K562 (cell line): ENCODE measurements around the gene GRP. TPM values are rescaled to one million over a fixed set of nuclear protein-coding genes. Genes with fewer than 3 reads are reported as not detected.

ENCODE experiments used
- ATAC-seq: fragments of 200-7000 bp; cut with Tn5 transposase; 3 replicates; pipeline ENCODE4 v1.9.1; 2020; ENCODE audit warnings: moderate library complexity
- BruUV-seq: library from RNA; stranded (reverse); fragments of 400-500 nt; replicated peaks from 2 replicates; lab custom pipeline; 2021; lab: Mats Ljungman, UMichigan
- CTCF ChIA-PET: fragments of 300-600 bp; formaldehyde crosslinking; extraction: SDS; loops from one replicate; lab custom pipeline; 2021; ENCODE audit warnings: low intra/inter-chr PET ratio; lab: Yijun Ruan, JAX
- POLR2A ChIA-PET: fragments of 300-600, 350-650 bp; sonication (Branson Sonifier 250); formaldehyde crosslinking; extraction: SDS; loops from one replicate; lab custom pipeline; 2021; ENCODE audit warnings: antibody characterized with exemption, inconsistent platforms; lab: Yijun Ruan, JAX
- DNase-seq, 4 experiments: peaks; one replicate each; pipeline versions ENCODE4 v3.0.0 to v3.0.0-alpha.2; 2011 to 2018; ENCODE audit warnings: low spot score in 3 of 4, mixed read lengths in 3 of 4; ENCODE audit errors: extremely low read depth in 1 of 4
- FAIRE-seq: peaks from 2 replicates; lab custom pipeline; 2011; peaks lifted over from hg19 to GRCh38; lab: Jason Lieb, UNC
- H2AFZ ChIP-seq: 2 replicates; pipeline ENCODE4 v1.6.0; 2011; ENCODE audit warnings: low read depth, low read length, control low read depth, inconsistent platforms
- H3K27ac ChIP-seq: fragments of 200-600 bp; 3 replicates; pipeline ENCODE4 v1.8.0; 2011; ENCODE audit warnings: low read depth, mild to moderate bottlenecking, control low read depth, inconsistent platforms, low read length, moderate library complexity, mixed read lengths; ENCODE audit errors: extremely low read depth
- H3K27me3 ChIP-seq, 2 experiments: fragments of 300-600 bp in 1 of 2; 2 replicates in 1 of 2; 3 replicates in 1 of 2; pipeline versions ENCODE4 v1.6.0 to v1.8.0; 2011; ENCODE audit warnings: inconsistent platforms in 2 of 2, low read length in 2 of 2, mild to moderate bottlenecking in 1 of 2, mixed read lengths in 1 of 2, moderate library complexity in 1 of 2; ENCODE audit not compliant: control insufficient read depth in 2 of 2, insufficient read depth in 2 of 2
- H3K36me3 ChIP-seq: fragments of 300-600 bp; 3 replicates; pipeline ENCODE4 v1.8.0; 2011; ENCODE audit warnings: mild to moderate bottlenecking, low read length, inconsistent platforms; ENCODE audit not compliant: control insufficient read depth, insufficient read depth
- H3K4me1 ChIP-seq, 2 experiments: fragments of 200-600 bp in 1 of 2; replicated peaks in 1 of 2; 2 replicates in 1 of 2; 3 replicates in 1 of 2; pipeline versions ENCODE4 v1.5.1 to v1.8.0; 2011; ENCODE audit warnings: inconsistent platforms in 2 of 2, low read length in 2 of 2, mild to moderate bottlenecking in 1 of 2, mixed read lengths in 1 of 2, moderate library complexity in 1 of 2; ENCODE audit not compliant: control insufficient read depth in 2 of 2, insufficient read depth in 2 of 2
- H3K4me2 ChIP-seq: 2 replicates; pipeline ENCODE4 v1.6.1; 2011; ENCODE audit warnings: low read length, control low read depth, inconsistent platforms, mixed read lengths; ENCODE audit not compliant: insufficient read depth
- H3K4me3 ChIP-seq: fragments of 200-600 bp; sonication (generic), shearing (Covaris generic); 2 replicates; pipeline ENCODE4 v1.5.1; 2016; ENCODE audit warnings: control low read depth, inconsistent platforms
- H3K79me2 ChIP-seq: fragments of 200-600 bp; 3 replicates; pipeline ENCODE4 v1.8.0; 2011; ENCODE audit warnings: low read length, inconsistent platforms; ENCODE audit not compliant: control insufficient read depth, insufficient read depth
- H3K9ac ChIP-seq, 2 experiments: 2 replicates each; pipeline versions ENCODE4 v1.6.0 to v1.6.1; 2011; ENCODE audit warnings: low read depth in 2 of 2, low read length in 2 of 2, control low read depth in 1 of 2, inconsistent platforms in 1 of 2, mild to moderate bottlenecking in 1 of 2, mixed read lengths in 1 of 2; ENCODE audit not compliant: insufficient read depth in 1 of 2
- H3K9me1 ChIP-seq: one replicate; pipeline ENCODE4 v1.6.0; 2011; ENCODE audit warnings: inconsistent platforms, mild to moderate bottlenecking, low read length, moderate library complexity; ENCODE audit not compliant: control insufficient read depth, insufficient read depth
- H3K9me3 ChIP-seq: replicated peaks from 2 replicates; pipeline ENCODE4 v1.5.1; 2011; ENCODE audit warnings: low read depth, low read length, inconsistent platforms; ENCODE audit not compliant: control insufficient read depth, insufficient read depth
- H4K20me1 ChIP-seq: replicated peaks from 2 replicates; pipeline ENCODE4 v1.6.1; 2011; ENCODE audit warnings: low read length, inconsistent platforms, mixed read lengths; ENCODE audit not compliant: control insufficient read depth, insufficient read depth
- BMI1 ChIP-seq: fragments of 150-350 bp; IDR thresholded peaks from 2 replicates; pipeline ENCODE4 v1.6.1; 2014; ENCODE audit warnings: low read length
- IRF1 ChIP-seq: sonication (generic); formaldehyde crosslinking; IDR thresholded peaks from 2 replicates; pipeline ENCODE4 v1.8.0; 2022; ENCODE audit warnings: missing genetic modification reagents, mild to moderate bottlenecking, borderline replicate concordance
- NR3C1 ChIP-seq: sonication (generic); formaldehyde crosslinking; IDR thresholded peaks from 2 replicates; pipeline ENCODE4 v1.8.1; 2022; ENCODE audit warnings: missing genetic modification reagents
- ZFP36 ChIP-seq: fragments of 150-350 bp; IDR thresholded peaks from 2 replicates; pipeline ENCODE4 v1.6.1; 2018; ENCODE audit warnings: low read length, low read depth; ENCODE audit not compliant: partially characterized antibody
- ZNF668 ChIP-seq: fragments of 250-450 bp; sonication (Bioruptor Pico); IDR thresholded peaks from 2 replicates; pipeline ENCODE4 v1.8.0; 2022; ENCODE audit warnings: mild to moderate bottlenecking, inconsistent platforms
- WGBS: fragments of 100-300 bp; shearing (Covaris generic); methylation state at CpG from one replicate; pipeline ENCODE4 v1.1.6; 2016; ENCODE audit warnings: low coverage, mixed read lengths; ENCODE audit not compliant: insufficient coverage; ENCODE audit errors: missing lambda C conversion rate; 5-methylcytosine and 5-hydroxymethylcytosine counted together
- in situ Hi-C: fragments of 300-500 bp; cut with MboI; formaldehyde crosslinking; loops from 4 replicates; pipeline ENCODE4 v1.15.0; 2018; ENCODE audit warnings: inconsistent platforms, mixed read lengths
- intact Hi-C: fragments of 100-400 bp; cut with micrococcal nuclease; formaldehyde crosslinking; loops from 2 replicates; pipeline ENCODE4 v1.14.2; 2022
- polyA plus RNA-seq, 8 experiments: library from polyadenylated mRNA; depleted of rRNA in 4 of 8; stranded (reverse) in 5 of 8; unstranded in 3 of 8; fragments of >200 nt; fragmentation: Nextera tagmentation in 2 of 8; fragmentation: Illumina TruSeq in 1 of 8; extraction: Ambion mirVana in 2 of 8; extraction: Trizol in 1 of 8; gene quantifications; 2 replicates each; pipeline versions ENCODE4 v1.2.1 to v1.2.3, GENCODE V29; 2011 to 2014; ENCODE audit warnings: inconsistent platforms in 1 of 8, missing spikeins in 1 of 8
- total RNA-seq, 7 experiments: library from RNA; depleted of rRNA in 6 of 7; stranded (reverse); fragments of >200 nt in 6 of 7; fragmentation: Illumina TruSeq in 2 of 7; extraction: Trizol in 2 of 7; gene quantifications; 2 replicates each; pipeline versions ENCODE4 v1.2.1 to v1.2.3, GENCODE V29; 2011 to 2021; ENCODE audit warnings: low replicate concordance in 1 of 7
- TF ChIP-seq, protein P1 (sequence below): IDR thresholded peaks from 2 replicates; pipeline ENCODE4 v1.6.1; 2011; ENCODE audit not compliant: insufficient read length; ENCODE audit errors: extremely low read depth

GRP gene
- total and polyA plus RNA-seq, 9 of the 15 experiments (the other 6 are each of a cell fraction or from before 2014, with no cell fraction given) = 0.07 TPM; not detected in 8

GRCh38 chr18:59265974-59266369 lies 46.0 kb downstream of the GRP start:
- Histone ChIP-seq H3K9ac (no peak overlapping the region), H3K9me1 (no peaks in the 10 kb centered on the region), H3K4me2 (no peak overlapping the region), H3K36me3 (no peaks in the 10 kb centered on the region), H2AFZ (no peak overlapping the region), H4K20me1 (no peaks in the 10 kb centered on the region), H3K27me3 (peaks cover 3 to 39% of the 10 kb centered on the region in 2 experiments; a peak in 3 of 5 replicates), H3K79me2 (no peaks in the 10 kb centered on the region), H3K9me3 (no peaks in the 10 kb centered on the region), H3K4me1 (peaks cover 0 to 21% of the 10 kb centered on the region in 2 experiments; a peak in 2 of 5 replicates), H3K4me3 (no peak overlapping the region), H3K27ac (no peak overlapping the region)
- FAIRE-seq (no peak), DNase-seq (no peak), ATAC-seq (no peak)
- in situ Hi-C loops = no loop called here
- WGBS = 11% methylated on average over 12 of the region's 12 CpGs
- no peak for TF ChIP-seq NR3C1 (CRISPR knock-in tag)
- TF ChIP-seq, protein P1, sequence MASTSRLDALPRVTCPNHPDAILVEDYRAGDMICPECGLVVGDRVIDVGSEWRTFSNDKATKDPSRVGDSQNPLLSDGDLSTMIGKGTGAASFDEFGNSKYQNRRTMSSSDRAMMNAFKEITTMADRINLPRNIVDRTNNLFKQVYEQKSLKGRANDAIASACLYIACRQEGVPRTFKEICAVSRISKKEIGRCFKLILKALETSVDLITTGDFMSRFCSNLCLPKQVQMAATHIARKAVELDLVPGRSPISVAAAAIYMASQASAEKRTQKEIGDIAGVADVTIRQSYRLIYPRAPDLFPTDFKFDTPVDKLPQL = no peak
- ChIA-PET POLR2A (no interaction called here), CTCF (no interaction called here)
- intact Hi-C loops = no loop called here
- BruUV-seq = no TSS peak

DNA sequence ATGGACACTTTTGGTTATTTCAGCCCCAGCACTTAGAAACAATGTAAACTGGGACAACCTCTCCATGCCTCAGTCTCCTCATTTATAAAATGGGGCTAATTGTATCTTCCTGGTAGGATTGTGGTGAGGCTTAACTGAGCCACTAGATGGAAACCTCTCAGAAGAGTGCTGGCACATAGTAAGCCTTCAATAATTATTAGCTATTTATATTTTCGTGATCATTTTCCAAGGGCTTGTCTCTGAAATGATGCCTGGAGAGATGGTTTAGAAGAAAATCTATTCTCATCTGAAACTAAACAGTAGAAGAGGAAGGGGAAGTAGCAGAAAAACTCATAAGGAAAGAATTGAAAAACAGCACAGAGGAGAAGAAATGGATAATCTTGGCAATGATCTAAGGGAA lies 46.5 kb downstream of the GRP start:
- ChIA-PET CTCF (no interaction called here), POLR2A (interaction anchor here (1.5 kb wide), 1 partner anchor 16 kb away, joined by 3 read pairs; no protein-coding TSS in a partner anchor)
- Histone ChIP-seq H3K4me3 (no peak overlapping the region), H3K4me2 (no peak overlapping the region), H4K20me1 (no peaks in the 10 kb centered on the region), H2AFZ (no peak overlapping the region), H3K36me3 (no peaks in the 10 kb centered on the region), H3K27ac (no peak overlapping the region), H3K79me2 (no peaks in the 10 kb centered on the region), H3K9ac (no peak overlapping the region), H3K4me1 (peaks cover 0 to 21% of the 10 kb centered on the region in 2 experiments; a peak in 2 of 5 replicates), H3K27me3 (peaks cover 3 to 40% of the 10 kb centered on the region in 2 experiments; a peak in 3 of 5 replicates), H3K9me3 (no peaks in the 10 kb centered on the region), H3K9me1 (no peaks in the 10 kb centered on the region)
- ATAC-seq (no peak), DNase-seq (no peak), FAIRE-seq (no peak)
- in situ Hi-C loops (no loop called here), intact Hi-C loops (no loop called here)
- no TSS peak for BruUV-seq
- WGBS = 0% methylated on average over 1 of the region's 1 CpG
- TF ChIP-seq ZNF668 (CRISPR knock-in tag) (no peak), ZFP36 (no peak), IRF1 (CRISPR knock-in tag) (no peak), BMI1 (no peak)
